ENCODE results near the gene TENT5C.

TENT5C gene

DNA sequence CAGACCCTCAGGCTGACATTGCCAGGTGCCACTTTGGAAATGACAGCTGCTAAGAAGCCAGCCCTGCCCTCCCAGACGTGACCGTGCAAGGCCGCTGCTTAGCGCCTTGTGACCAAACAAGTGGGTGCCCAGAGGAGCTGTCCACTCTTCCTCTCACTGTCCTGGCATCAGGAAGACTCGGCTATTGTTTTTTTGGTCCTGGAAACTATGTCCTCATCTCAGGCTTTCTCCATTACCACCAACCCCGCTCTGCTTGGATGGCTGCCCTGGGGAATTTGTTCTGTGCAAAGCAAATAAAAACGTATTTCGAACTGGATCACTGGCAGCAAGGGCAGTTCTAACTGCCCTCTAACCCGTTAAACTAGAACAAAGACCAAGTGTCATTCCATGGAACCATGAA, 13.7 kb upstream of the TENT5C start:
- no peak for DNase-seq (ENCODE audit: low read depth)

GRCh38 chr1:117594261-117594990, 11.4 kb upstream of the TENT5C start:
- no peak for DNase-seq (ENCODE audit: low read depth)

GRCh38 chr1:117596023-117596720, 9.7 kb upstream of the TENT5C start:
- DNase-seq (ENCODE audit: low read depth) = no peak

- no peak for DNase-seq (ENCODE audit: low read depth)
Observed at GRCh38 chr1:117598489-117598888, 7.4 kb upstream of the TENT5C start.

DNA sequence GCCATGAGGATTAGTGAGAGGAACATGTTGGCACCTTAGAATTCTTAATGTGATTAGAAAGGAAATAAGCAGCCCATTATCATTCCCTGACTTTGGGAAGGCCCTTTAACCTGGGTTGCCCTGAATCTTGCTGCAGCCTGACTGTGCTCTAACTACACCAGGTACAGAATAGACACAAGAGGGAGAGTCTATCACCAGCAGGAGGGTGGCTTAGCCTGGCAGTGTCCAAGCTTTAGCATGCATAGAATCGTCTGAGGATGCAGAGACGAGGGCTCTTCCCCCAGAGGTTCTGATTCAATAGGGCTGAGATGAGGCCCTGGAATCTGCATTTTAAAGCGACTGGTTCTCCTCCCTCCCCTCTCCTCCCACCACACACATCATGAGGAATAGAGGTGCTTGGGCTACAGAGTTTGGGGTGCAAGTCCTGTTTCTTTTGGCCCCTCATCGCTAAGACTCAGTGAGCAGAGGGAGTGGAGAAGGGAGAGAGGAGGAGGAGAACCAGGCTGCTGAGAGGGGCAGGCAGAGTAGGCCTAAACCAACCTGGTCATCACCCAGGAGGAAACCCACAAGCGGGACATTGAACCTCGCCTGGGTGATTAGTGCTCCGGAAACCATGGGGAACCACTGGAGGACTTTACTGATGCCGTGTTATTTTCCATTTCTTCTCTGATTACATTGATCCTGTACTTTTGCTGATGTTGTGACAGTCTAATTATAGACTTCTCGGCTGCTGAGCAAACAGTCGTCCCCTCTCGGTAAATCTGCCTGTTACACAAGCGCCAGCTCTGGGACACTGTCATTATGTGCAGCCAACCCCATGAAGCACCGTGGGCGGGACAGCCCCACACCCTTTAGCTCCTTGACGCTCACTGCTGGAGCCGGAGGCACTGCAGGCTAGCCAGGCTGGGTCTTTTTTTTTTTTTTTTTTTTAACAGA, 6.3 kb upstream of the TENT5C start:
- DNase-seq (ENCODE audit: low read depth) = no peak

GRCh38 chr1:117600325-117600943, 5.4 kb upstream of the TENT5C start:
- no peak for DNase-seq (ENCODE audit: low read depth)

- no peak for DNase-seq (ENCODE audit: low read depth)
Observed at GRCh38 chr1:117600966-117601365, 4.9 kb upstream of the TENT5C start.

- DNase-seq (ENCODE audit: low read depth) = no peak
Observed at GRCh38 chr1:117602862-117603261, 3.0 kb upstream of the TENT5C start.

- DNase-seq (ENCODE audit: low read depth) = no peak
Observed at GRCh38 chr1:117605164-117605773, 579 bp upstream of the TENT5C start.

GRCh38 chr1:117606649-117607430, 992 bp downstream of the TENT5C start:
- peak; percentile 26 for DNase-seq (ENCODE audit: low read depth)

GRCh38 chr1:117607471-117607870, 1.6 kb downstream of the TENT5C start:
- peak; percentile 18 for DNase-seq (ENCODE audit: low read depth)

DNA sequence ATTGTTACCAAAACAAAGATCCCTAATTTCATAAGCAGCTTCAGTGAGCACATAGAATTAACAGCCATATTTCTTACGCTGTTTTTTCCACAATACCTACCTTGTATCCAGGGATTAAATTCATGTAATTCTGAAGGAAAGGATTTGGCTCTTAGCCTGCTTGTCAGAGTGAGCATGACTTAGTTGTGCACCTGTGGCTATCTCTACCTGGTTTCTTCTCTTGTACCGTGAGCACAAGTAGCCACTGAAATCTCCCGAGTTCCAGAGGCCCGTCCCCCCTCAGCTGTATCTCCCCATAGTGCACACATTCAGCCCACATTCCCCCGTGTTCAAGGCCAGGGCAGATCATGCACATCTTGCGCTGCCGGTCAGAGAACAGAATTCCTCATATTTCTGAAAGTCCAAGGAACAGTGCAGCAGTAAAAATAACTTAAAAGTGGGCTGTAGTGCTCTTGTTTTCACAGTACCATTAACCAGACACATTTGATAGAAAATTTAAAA, 2.3 kb downstream of the TENT5C start:
- DNase-seq (ENCODE audit: low read depth) = no peak

DNA sequence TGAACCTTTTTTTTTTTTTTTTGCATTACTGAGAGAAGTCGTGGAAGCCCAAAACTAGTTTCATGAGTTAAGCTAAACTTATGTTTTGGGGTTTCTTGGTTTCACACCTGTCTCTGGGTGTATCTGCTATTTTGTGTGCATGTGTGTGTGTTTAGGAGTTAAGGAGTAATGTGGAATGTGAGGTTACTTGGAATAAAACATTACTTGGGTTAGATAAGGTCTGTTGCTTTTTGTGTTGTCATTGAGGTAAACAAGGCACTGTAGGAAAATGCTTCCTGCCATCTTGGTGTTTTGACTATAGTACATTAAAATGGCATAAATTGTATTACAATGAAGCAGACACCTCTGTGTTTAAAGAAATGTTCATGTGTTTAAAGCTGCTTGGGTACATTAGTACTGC, 2.9 kb downstream of the TENT5C start:
- no peak for DNase-seq (ENCODE audit: low read depth)

GRCh38 chr1:117609471-117609911, 3.6 kb downstream of the TENT5C start:
- no peak for DNase-seq (ENCODE audit: low read depth)

GRCh38 chr1:117610036-117610435, 4.2 kb downstream of the TENT5C start:
- DNase-seq (ENCODE audit: low read depth) = no peak

DNA sequence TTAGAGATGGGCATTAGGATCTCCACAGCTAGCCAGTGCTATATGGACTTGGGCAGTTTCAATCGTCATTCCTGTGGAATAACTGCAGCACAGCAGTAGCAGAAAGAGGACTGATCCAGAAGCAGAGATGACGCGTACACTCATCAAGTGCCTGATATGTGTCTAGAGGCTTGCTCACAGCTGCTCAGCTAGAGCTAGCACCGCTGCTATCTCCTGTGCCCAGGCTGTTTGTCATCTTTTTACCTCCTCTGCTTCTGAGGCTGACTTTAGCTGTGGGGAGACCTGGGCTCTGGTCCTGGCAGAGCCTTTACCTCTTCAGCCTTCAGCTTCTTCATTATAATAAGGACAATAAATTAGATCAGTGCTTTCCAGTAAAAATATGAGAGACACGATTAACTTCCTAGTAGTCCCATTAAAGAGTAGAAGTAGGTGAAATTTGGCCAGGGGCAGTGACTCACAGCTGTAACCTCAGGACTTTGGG, 5.3 kb downstream of the TENT5C start:
- DNase-seq (ENCODE audit: low read depth) = no peak

- DNase-seq (ENCODE audit: low read depth) = no peak
Observed at GRCh38 chr1:117611894-117612483, 6.1 kb downstream of the TENT5C start.

DNA sequence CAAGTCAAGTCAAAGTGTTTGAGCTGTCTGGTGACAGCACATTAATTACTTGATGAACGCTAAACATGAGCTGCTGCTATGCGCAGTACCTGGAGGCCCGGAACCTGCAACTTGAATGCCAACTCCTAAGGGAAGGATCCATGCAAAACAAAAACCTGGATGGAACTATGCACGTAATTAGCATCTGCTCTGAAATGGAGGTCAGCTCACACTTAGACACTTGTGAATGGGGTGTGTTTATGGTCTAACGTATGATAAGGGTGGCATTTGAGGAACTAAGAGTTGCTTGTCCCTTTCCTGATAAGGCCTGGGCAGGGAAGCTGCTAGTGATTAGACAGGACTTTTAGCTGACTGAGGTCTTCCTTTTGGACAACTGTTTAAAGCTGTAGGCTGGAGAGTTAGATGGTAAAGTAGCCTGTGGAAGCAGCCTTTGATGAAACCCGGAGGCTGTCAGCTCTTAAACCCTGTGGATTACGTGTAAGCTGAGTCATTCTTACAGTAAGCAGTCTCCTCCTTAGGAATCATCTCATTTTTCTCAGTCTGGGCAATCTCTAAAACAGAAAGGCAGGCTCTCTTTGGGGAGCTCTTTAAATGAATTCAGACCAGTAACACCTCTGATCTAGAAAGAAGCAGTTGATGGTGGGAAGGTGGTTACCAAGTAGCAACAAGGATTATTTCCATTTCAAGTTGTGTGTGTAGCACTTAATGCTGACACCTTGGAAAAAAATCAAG, 6.8 kb downstream of the TENT5C start:
- DNase-seq (ENCODE audit: low read depth) = no peak

- DNase-seq (ENCODE audit: low read depth) = no peak
Observed at GRCh38 chr1:117613249-117613968, 7.6 kb downstream of the TENT5C start.
